K562 treated with DMSO at 1 percent for 4 hours (cell line): Measurements from ENCODE around the gene TESMIN. TPM values are rescaled to one million over a fixed set of nuclear protein-coding genes. Genes with fewer than 3 reads are reported as not detected.

ENCODE experiments used
- total RNA-seq: library from RNA; unstranded; fragments of 300-600 nt; gene quantifications from 2 replicates; pipeline ENCODE4 v1.2.3, GENCODE V29; 2022; ENCODE audit not compliant: insufficient read depth

TESMIN gene
- 35.4 and 36.9 TPM in 2 replicates for total RNA-seq

DNA sequence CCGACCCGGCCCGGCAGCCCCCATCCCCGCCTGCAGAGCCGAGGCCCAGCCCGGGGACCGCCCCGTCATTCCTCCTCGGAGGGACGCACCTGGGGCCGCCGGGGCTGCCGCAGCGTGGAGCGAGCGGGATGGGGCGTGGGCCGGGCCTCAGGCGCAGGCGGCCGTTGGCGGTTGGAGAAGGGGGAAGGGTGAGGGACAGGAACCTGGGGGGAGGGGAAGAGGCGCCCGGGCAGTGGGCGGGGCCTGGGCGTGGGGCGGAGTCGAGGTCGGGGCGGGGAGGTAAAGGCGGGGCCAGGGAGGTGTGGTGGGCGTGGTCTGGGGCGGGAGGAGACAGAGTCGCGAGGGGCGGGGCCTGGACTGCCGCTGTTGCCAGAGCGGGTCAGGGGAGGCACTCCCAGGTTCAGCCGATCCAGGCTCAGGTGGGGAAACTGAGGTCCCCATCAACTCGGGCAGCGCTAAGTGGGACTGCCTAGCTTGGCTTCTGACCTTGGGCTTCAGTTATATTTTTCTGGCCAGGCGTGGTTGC lies at the start of gene TESMIN:
TESMIN (minus strand) TSS at position 190 of the 526 bp plus-strand sequence. CDS start 860 bp downstream, outside the sequence.

GRCh38 chr11:68684385-68685356 lies 66.6 kb downstream of the TESMIN start, which contains the start of gene GAL:
Gene GAL (plus strand): TSS chr11:68684544. CDS start chr11:68684924, 380 bp downstream.

Other genes with a start within 250 kb of the TESMIN start
- gene GAL, start 67.0 kb downstream of the TESMIN start, total RNA-seq = 30.4 and 33.2 TPM in 2 replicates
- 5.6 and 8.0 TPM in 2 replicates for gene CPT1A, start 90.4 kb upstream of the TESMIN start, total RNA-seq
- 148 and 172 TPM in 2 replicates for gene MRPL21, start 152.3 kb upstream of the TESMIN start, total RNA-seq
- 10.6 and 12.8 TPM in 2 replicates for gene IGHMBP2, start 152.4 kb upstream of the TESMIN start, total RNA-seq
- gene MRGPRD, start 229.5 kb upstream of the TESMIN start, total RNA-seq = not detected in 2 replicates